Measurements from ENCODE around the gene BTBD9.
"Not testable (repeated sequence)": the region's sequence is repeated elsewhere in the genome, so short reads cannot be mapped to it uniquely, and the experiment has no call there.

Gene BTBD9

GRCh38 chr6:38636027-38636426 is 3.7 kb downstream of the BTBD9 start:
- FAIRE-seq (no peak), DNase-seq (ENCODE audit: insufficient read length, low spot score) (no peak)
- no peak for TF ChIP-seq POLR2A (IDR thresholded peaks at IDR 0.05; ENCODE audit: low read depth, low read length)

DNA sequence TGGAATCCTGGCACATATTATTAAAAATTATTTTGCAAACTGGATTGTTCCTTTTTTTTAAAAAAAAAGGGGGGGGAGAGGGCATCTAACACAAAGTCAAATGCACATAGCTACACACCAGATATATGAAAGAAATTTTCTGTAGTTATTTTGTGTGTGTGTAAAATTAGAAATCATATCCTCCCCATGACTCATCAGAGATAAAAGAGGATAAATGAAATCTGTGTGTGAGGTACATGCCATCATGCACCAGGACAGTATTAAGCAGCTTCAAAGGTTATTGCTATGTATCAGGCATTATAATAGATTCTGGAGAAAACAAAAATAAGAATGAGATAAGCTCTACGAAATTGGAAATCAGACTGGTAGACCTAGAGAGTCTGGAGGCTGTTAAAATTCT is 5.2 kb downstream of the BTBD9 start:
- FAIRE-seq (no peak), DNase-seq (ENCODE audit: insufficient read length, low spot score) (no peak)
- no peak for TF ChIP-seq POLR2A (IDR thresholded peaks at IDR 0.05; ENCODE audit: low read depth, low read length)

DNA sequence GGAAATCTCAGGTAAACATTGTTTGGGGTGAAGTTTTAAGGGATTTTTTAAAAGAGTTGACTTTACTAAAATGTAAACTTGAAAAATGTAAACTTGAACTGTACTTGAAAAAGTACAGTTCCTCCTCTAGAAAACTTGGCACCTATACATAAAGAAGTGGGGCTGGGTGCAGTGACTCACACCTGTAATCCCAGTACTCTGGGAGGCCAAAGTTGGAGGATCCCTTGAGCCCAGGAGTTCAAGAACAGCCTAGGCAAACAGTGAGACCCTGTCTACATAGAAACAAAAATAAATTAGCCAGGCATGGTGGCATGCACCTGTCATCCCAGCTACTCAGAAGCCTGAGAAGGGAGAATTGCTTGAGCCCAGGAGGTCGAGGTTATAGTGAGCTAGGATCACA is 7.2 kb downstream of the BTBD9 start:
- TF ChIP-seq POLR2A (IDR thresholded peaks at IDR 0.05; ENCODE audit: low read depth, low read length), result no peak
- peak; percentile 61 for FAIRE-seq

DNA sequence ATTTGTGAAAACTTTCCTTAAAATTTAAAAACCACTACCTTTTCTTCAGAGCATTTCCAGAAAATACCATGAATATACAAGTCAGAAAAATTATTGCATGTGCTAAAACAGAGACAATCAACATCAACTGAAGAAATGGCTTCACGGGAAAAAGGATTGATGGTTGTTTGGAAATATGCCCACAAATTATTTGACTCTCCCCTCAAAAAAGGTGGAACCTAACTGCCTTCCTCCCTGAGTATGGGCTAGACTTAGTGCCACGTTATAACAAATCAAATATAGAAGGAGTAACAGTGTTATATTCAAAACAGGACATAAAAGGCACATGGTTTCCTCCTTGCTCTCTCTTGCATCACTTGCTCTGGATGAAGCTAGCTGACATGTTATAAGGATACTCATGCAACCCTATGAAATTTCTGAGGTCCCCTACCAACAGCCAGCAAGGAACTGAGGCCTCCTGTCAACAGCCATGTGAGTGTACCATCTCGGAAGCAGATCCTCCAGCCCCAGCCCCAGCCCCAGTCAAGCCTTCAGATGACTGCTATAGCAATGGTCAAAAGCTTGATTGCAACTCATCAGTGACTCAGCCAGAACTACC is 8.4 kb downstream of the BTBD9 start:
- FAIRE-seq (no peak), DNase-seq (ENCODE audit: insufficient read length, low spot score) (no peak)

More for the DNA sequence above, 7.2 kb downstream of the BTBD9 start:
- no peak for DNase-seq (ENCODE audit: insufficient read length, low spot score)

GRCh38 chr6:38625217-38625616 is 14.5 kb downstream of the BTBD9 start:
- no peak for TF ChIP-seq POLR2A (IDR thresholded peaks at IDR 0.05; ENCODE audit: low read depth, low read length)
- DNase-seq (ENCODE audit: insufficient read length, low spot score), result no peak
- FAIRE-seq, result no peak

More for the DNA sequence above, 8.4 kb downstream of the BTBD9 start:
- TF ChIP-seq POLR2A (IDR thresholded peaks at IDR 0.05; ENCODE audit: low read depth, low read length), result no peak

DNA sequence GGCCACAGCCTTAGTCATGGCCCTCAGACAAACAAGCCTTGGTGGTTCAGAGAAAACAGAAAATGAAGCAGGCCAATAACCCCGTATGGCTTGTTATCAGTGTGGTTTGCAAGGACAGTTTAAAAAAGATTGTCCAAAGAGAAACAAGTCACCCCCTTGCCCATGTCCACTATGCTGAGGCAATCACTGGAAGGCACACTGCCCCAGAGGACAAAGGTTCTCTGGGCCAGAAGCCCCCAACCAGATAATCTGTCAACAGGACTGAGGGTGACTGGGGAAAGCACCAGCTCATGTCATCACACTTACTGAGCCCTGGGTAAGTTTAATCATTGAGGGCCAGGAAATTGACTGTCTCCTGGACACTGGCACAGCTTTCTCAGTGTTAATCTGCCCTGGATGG is 20.4 kb downstream of the BTBD9 start:
- DNase-seq (ENCODE audit: insufficient read length, low spot score); FAIRE-seq: not testable (repeated sequence)

GRCh38 chr6:38618301-38618700 is 21.4 kb downstream of the BTBD9 start:
- not testable (repeated sequence) for FAIRE-seq; DNase-seq (ENCODE audit: insufficient read length, low spot score)

DNA sequence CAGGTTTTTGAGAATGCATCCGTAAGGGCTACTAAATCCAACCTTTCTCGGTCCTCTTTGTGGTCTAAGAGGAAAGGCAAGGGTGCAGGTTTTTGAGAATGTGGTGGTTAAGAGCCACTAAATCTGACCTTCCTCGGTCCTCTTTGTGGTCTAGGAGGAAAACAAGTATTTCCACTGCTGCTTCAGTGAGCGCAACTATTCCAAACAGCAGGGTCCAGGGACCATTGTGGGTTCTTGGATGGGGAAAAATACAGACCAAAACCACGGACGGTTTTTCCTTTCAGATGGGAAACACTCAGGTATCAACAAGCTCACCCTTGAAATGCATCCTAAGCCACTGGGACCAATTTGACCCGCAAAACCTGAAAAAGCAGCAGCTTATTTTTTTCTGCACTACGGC is 21.9 kb downstream of the BTBD9 start:
- DNase-seq (ENCODE audit: insufficient read length, low spot score) (no peak), FAIRE-seq (no peak)
- no peak for TF ChIP-seq POLR2A (IDR thresholded peaks at IDR 0.05; ENCODE audit: low read depth, low read length)

- FAIRE-seq (no peak), DNase-seq (ENCODE audit: insufficient read length, low spot score) (no peak)
- no peak for TF ChIP-seq POLR2A (IDR thresholded peaks at IDR 0.05; ENCODE audit: low read depth, low read length)
Observed at GRCh38 chr6:38612143-38612965, 27.4 kb downstream of the BTBD9 start.

GRCh38 chr6:38610050-38610625 is 29.6 kb downstream of the BTBD9 start:
- TF ChIP-seq POLR2A (IDR thresholded peaks at IDR 0.05; ENCODE audit: low read depth, low read length), result no peak
- no peak for DNase-seq (ENCODE audit: insufficient read length, low spot score)
- FAIRE-seq, result no peak

DNA sequence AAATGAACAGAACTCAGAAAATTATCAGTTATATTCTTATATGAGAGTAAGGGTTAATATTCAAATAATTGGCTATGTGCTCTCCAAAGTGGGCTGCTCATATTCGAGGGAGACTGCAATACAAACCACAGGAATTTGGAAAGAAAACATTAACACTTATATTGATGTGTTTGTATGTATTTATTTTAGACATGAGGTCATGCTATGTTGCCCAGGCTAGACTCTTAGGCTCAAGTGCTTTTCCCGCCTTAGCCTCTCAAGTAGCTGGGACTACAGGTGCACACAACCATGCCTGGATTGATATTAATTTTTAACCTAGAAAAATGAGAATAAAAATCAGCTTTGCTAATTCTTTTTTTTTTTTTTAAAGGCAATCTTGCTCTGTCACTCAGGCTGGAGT is 35.0 kb downstream of the BTBD9 start:
- FAIRE-seq, result no peak
- peak; percentile 5 for DNase-seq (ENCODE audit: insufficient read length, low spot score)
- TF ChIP-seq POLR2A (IDR thresholded peaks at IDR 0.05; ENCODE audit: low read depth, low read length), result no peak

DNA sequence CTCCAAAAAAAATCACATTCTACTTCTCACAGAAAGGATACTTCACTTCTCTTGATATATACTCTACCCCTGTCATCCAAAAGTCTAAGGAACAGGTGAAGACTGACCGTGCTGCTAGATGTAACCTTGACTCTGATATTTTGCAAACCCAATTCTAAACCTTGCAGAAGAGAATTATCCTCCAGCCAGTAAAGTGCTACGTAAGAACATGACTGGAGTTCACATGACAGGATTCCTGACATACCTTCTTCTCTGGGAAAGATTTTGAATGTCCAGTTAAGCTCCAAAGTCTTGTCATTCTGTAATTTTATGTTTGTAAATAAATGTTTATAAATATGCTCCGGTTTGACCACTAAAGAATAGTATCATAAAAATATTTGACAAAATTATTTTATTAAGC is 35.8 kb downstream of the BTBD9 start:
- DNase-seq (ENCODE audit: insufficient read length, low spot score), result no peak

GRCh38 chr6:38603496-38603895 is 36.2 kb downstream of the BTBD9 start:
- DNase-seq (ENCODE audit: insufficient read length, low spot score) (no peak), FAIRE-seq (no peak)
- no peak for TF ChIP-seq POLR2A (IDR thresholded peaks at IDR 0.05; ENCODE audit: low read depth, low read length)

More for the DNA sequence above, 35.8 kb downstream of the BTBD9 start:
- no peak for FAIRE-seq
- no peak for TF ChIP-seq POLR2A (IDR thresholded peaks at IDR 0.05; ENCODE audit: low read depth, low read length)

DNA sequence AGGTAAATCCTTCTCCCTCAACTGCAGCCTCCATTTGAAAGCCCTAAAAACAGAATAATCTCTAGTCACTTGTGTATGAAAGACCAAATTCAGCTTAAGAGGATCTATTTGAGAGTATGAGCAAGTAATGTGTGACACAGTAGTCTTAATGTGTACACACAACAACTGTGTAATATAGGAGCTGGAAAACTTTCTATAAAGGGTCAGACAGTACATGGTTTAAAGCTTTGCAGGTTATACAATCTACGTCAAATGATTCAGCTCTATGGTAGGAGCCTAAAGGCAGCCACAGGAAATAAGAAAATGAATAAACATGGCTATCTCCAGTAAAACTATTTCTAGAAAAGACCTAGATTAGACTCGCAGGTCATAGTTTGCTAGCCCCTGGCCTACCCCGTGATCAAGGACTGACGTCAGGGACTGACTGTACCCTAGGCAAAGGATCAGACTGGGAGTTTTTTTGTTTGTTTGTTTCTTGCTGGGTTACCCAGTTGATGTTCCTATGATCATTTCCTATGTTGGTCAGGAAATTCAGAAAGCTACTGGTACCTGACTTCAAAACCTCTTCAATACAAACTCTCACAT is 39.7 kb downstream of the BTBD9 start:
- no peak for TF ChIP-seq POLR2A (IDR thresholded peaks at IDR 0.05; ENCODE audit: low read depth, low read length)
- DNase-seq (ENCODE audit: insufficient read length, low spot score) (no peak), FAIRE-seq (peak; percentile 11)
